GM12878 (cell line): ENCODE data around the gene ARL5A. TPM values are rescaled to one million over a fixed set of nuclear protein-coding genes. Genes with fewer than 3 reads are reported as not detected.

ENCODE experiments used
- CREB1 ChIP-seq: IDR thresholded peaks from 2 replicates; pipeline ENCODE4 v1.6.1; 2012; ENCODE audit warnings: low read depth, mild to moderate bottlenecking, inconsistent platforms
- NFIC ChIP-seq: IDR thresholded peaks from 2 replicates; pipeline ENCODE4 v1.6.1; 2012; ENCODE audit warnings: low read depth, mild to moderate bottlenecking, inconsistent platforms, low read length, moderate library complexity
- SUPT20H ChIP-seq: IDR thresholded peaks from 2 replicates; pipeline ENCODE4 v1.6.1; 2011; ENCODE audit warnings: low read depth, mild to moderate bottlenecking, low read length, moderate library complexity, borderline replicate concordance; ENCODE audit not compliant: control insufficient read depth
- ZNF217 ChIP-seq: fragments of 450-650 bp; IDR thresholded peaks from 2 replicates; pipeline ENCODE4 v1.6.1; 2017; ENCODE audit warnings: antibody characterized with exemption, mild to moderate bottlenecking
- polyA plus RNA-seq, 11 experiments: library from polyadenylated mRNA; depleted of rRNA in 4 of 11; unstranded in 6 of 11; stranded (reverse) in 5 of 11; fragments of >200 nt; fragmentation: Nextera tagmentation in 4 of 11; fragmentation: Illumina TruSeq in 1 of 11; extraction: Ambion mirVana in 4 of 11; extraction: Trizol in 1 of 11; gene quantifications; 1 replicate in 1 of 11; 2 replicates in 10 of 11; pipeline versions ENCODE4 v1.2.1 to v1.2.3, GENCODE V29; 2011 to 2016; ENCODE audit warnings: inconsistent platforms in 2 of 11, missing spikeins in 2 of 11, low read depth in 1 of 11
- total RNA-seq, 4 experiments: library from RNA; depleted of rRNA in 3 of 4; stranded (reverse); fragments of >200 nt in 3 of 4; fragmentation: Illumina TruSeq in 1 of 4; extraction: Trizol in 1 of 4; gene quantifications; 2 replicates each; pipeline versions ENCODE4 v1.2.1 to v1.2.3, GENCODE V29; 2013 to 2021
- TF ChIP-seq, protein P1 (sequence below): fragments of 450-650 bp; IDR thresholded peaks from 2 replicates; pipeline ENCODE4 v1.6.1; 2018; ENCODE audit warnings: borderline replicate concordance, mild to moderate bottlenecking; ENCODE audit not compliant: partially characterized antibody
- TF ChIP-seq, protein P2 (sequence below): IDR thresholded peaks from 2 replicates; pipeline ENCODE4 v1.6.1; 2012; ENCODE audit warnings: low read depth, low read length, improper control_type of control experiment
- TF ChIP-seq, protein P3 (sequence below): fragments of 150-350 bp; IDR thresholded peaks from 2 replicates; pipeline ENCODE4 v1.6.1; 2016; ENCODE audit warnings: low read depth, low read length

Gene ARL5A
- total and polyA plus RNA-seq, 10 of the 15 experiments (the other 5 are each of a cell fraction or from before 2014, with no cell fraction given) = 9.4 to 52.9 (median 32.0) TPM

DNA sequence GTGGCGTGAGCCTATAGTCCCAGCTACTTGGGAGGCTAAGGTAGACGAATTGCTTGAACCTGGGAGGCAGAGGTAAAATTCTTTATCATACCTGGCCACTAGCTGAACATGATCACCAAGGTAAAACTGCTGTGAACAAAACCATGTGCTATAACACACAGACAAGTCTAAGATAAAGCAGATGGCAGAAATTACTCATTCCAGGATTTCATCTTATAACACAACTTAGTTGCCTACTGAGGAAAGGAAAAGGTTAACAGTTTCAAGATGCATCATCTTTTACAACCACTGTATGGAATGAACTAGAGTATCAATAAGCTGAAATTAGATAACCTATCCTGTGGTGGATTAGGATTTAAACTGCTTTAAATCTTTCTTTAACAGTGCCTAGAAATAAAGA lies 8.3 kb downstream of the ARL5A start (continued):
- TF ChIP-seq, protein P1, sequence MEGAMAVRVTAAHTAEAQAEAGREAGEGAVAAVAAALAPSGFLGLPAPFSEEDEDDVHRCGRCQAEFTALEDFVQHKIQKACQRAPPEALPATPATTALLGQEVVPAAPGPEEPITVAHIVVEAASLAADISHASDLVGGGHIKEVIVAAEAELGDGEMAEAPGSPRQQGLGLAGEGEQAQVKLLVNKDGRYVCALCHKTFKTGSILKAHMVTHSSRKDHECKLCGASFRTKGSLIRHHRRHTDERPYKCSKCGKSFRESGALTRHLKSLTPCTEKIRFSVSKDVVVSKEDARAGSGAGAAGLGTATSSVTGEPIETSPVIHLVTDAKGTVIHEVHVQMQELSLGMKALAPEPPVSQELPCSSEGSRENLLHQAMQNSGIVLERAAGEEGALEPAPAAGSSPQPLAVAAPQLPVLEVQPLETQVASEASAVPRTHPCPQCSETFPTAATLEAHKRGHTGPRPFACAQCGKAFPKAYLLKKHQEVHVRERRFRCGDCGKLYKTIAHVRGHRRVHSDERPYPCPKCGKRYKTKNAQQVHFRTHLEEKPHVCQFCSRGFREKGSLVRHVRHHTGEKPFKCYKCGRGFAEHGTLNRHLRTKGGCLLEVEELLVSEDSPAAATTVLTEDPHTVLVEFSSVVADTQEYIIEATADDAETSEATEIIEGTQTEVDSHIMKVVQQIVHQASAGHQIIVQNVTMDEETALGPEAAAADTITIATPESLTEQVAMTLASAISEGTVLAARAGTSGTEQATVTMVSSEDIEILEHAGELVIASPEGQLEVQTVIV = no peak
- TF ChIP-seq, protein P2, sequence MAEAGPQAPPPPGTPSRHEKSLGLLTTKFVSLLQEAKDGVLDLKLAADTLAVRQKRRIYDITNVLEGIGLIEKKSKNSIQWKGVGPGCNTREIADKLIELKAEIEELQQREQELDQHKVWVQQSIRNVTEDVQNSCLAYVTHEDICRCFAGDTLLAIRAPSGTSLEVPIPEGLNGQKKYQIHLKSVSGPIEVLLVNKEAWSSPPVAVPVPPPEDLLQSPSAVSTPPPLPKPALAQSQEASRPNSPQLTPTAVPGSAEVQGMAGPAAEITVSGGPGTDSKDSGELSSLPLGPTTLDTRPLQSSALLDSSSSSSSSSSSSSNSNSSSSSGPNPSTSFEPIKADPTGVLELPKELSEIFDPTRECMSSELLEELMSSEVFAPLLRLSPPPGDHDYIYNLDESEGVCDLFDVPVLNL = no peak
- TF ChIP-seq SUPT20H (no peak), CREB1 (no peak), ZNF217 (no peak), NFIC (0 out of 2 replicates have a peak, but pooled peaks have one; percentile 12)
- TF ChIP-seq, protein P3, sequence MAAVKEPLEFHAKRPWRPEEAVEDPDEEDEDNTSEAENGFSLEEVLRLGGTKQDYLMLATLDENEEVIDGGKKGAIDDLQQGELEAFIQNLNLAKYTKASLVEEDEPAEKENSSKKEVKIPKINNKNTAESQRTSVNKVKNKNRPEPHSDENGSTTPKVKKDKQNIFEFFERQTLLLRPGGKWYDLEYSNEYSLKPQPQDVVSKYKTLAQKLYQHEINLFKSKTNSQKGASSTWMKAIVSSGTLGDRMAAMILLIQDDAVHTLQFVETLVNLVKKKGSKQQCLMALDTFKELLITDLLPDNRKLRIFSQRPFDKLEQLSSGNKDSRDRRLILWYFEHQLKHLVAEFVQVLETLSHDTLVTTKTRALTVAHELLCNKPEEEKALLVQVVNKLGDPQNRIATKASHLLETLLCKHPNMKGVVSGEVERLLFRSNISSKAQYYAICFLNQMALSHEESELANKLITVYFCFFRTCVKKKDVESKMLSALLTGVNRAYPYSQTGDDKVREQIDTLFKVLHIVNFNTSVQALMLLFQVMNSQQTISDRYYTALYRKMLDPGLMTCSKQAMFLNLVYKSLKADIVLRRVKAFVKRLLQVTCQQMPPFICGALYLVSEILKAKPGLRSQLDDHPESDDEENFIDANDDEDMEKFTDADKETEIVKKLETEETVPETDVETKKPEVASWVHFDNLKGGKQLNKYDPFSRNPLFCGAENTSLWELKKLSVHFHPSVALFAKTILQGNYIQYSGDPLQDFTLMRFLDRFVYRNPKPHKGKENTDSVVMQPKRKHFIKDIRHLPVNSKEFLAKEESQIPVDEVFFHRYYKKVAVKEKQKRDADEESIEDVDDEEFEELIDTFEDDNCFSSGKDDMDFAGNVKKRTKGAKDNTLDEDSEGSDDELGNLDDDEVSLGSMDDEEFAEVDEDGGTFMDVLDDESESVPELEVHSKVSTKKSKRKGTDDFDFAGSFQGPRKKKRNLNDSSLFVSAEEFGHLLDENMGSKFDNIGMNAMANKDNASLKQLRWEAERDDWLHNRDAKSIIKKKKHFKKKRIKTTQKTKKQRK = no peak
- TF ChIP-seq, all 136 proteins: peak for 6
